Activated naive CD4-positive, alpha-beta T cell treated with Interleukin-2 at 50 U/mL for 16 hours (primary cell): ENCODE results near the gene GARIN3.

ENCODE experiments used
- DNase-seq: peaks from one replicate; pipeline ENCODE4 v3.0.0-alpha.2; 2020

The GARIN3 gene

DNA sequence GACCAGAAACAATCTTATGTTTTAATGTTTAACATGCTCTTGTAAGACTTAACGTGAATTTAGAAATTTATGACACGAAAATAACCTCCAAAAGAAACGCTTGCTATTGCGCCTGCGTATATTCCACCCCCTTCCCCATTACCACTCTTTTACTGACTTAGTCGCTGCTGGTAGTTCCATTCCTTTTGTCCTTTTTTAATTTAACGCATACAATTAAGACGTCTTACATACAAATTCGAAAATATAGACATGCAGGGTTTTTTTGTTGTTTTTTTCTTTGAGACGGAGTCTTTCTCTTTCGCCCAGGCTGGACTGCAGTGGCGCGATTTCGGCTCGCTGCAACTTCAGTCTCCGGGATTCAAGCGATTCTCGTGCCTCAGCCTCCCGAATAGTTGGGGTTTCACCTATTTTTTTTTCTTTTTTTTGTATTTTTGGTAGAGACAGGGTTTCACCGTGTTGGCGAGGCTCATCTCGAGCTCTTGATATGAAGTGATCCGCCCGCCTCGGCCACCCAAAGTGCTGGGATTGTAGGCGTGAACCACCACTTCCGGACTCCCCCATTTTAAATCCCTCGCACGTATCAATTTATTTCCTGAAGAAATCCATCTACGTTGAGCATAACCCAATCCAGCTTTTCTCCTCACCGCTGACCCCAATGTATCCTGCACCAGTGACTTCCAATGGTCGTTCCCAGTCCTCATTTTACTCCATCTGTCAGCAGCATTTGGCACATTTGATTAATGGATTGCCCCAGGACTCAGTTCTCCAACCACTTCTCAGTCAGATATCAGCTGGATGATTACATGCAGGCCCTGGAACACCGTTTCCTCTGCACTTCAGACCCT, 22.7 kb downstream of the GARIN3 start:
- DNase-seq = peak; percentile 61

DNA sequence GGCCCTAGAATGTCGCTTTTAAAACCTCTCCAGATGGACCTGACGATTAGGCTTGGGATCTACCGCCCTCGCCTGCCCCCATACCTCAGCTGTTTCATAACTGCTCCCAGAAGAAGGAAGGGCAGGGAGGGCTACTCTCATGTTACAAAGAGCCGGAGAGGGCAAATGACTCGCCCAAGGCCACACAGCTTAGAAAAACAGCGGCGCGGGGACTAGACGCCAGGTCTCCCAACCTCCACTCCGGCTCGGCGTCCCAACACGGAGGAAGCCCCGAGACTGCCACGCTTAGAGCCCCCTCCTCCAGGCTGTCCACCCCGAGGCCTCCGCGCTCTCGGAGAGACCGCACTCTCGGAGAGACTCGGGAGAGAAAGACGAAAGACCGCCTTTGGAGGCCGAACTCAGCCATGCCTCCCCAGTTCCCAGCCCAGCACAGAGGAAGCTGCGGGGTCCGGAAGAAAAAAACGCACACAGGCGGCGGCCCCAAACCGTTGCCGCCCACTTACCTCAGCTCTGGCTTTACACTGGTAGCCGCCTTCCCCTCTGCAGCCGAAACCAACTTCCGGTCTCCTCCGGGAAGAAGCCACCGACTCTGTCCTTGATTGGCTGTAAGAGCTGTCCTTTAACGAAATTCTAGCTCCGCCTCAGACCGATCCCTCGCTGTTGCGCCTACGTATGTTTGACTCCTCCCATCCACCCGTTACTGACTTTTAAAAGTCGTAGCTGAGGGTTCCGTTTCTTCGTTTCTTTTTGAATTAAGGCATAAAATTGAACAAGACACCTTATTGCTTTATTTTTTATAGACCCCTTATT, 23.5 kb downstream of the GARIN3 start, which contains the start of gene MED7:
TSS of gene MED7 (minus strand) at position 549 of the 810 bp plus-strand sequence. CDS start 3,434 bp downstream, outside the sequence.
- DNase-seq = peak; percentile 91

DNA sequence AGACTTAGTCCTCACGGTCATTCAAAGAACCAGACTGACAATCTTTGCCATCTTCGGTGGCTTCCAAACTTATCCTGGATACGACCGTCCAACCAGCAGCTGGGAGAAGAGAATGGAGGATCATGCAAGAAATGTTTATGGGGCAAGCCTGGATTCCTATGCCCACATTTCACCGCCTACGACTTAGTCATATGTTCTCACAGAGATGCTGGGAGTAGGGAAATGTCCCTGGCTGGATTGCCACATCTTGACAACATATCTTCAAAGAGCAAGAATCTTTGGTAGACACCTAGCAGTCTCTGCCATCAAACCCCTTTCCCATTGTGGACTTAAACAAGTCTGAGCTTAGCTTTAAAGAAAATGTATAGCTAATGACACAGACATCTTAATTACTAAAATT, 28.4 kb downstream of the GARIN3 start:
- DNase-seq = no peak

DNA sequence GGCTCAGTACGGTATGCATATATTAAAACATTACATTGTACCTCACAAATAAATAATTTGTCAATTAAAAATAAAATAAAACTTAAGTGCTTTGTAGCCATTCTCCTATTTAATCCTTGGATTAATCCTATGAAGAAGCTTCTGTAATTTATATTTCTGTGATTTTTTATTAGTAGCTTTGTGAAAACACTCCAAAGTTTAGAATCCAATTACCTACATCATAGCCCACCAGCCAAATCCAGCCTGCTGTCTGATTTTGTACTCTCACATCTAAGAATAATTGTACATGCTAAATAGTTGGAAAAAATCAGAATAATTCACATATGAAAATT, 33.8 kb downstream of the GARIN3 start:
- no peak for DNase-seq

DNA sequence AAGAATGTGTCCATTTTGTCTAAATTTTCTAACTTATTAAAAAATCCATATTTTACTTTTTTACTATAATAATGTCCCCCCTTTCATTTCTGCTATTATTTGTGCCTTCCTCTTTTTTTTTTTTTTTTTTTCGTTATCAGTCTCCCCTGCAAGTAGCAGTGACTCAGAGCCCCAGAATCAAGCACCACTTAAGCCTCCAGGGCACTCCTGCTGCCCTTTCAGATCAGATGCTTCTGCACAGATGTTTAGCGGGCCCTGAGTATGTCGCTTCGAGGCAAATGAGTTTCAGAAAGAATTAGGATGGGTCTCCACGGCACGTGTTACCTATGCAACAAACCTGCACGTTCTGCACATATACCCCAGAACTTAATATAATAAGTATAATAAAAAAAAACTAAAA, 35.1 kb downstream of the GARIN3 start:
- DNase-seq = no peak

DNA sequence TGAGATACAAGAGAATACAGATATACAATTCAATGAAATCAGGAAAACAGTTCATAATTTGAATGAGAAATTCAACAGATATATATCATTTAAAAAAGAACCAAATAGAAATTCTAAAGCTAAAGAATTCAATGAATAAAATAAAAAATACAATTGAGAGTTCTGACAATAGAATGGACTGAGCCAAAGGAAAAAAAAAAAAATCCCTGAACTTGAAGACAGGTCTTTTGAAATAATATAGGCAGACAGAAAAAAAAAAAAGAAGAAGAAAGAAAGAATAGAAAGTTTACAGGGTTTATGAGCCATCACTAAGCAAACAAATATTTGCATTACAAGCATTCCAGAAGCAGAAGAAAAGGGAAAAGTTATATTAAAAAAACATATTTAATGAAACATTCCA, 44.4 kb downstream of the GARIN3 start:
- no peak for DNase-seq

DNA sequence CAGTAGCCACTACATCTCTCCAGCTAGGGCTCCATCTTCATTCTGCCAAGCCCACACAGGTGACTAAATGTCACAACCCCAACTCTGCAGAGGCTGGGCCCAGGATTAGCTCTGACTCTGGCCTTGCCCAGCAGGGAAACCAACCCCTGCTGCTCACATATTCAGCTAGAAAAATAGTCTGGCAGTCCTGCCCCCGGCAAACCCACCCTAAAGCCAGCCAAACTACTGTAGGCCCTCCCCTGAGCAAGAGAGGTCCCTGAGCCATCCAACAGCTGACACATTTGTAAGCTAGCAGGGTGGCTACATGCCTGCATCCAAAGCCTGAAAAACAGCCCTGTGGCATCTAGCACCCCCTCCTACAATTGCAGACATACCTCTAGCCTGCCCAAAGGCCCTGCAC, 46.0 kb downstream of the GARIN3 start:
- DNase-seq = no peak

DNA sequence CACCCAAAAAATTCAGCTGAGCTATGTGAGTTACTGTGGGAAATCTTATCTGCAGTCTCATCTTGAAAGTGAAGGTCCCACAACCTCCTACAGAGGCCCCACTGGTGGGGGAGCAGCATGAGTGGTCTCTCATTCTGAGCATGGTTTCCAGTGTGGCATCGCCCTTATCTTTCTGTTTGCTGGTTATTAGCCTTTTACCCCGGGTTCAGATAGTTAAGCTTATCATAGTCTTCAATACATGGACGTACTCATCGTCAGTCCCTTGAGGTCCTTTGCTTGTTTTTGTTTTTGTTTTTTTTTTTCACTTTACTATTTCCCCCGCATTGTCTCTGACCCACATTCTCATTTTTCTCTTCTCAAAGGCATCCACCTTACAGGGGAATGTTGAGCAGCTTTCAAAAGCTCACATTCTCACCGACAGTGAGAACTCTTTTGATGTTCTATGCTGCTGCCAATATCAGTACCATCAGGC, 49.5 kb downstream of the GARIN3 start:
- no peak for DNase-seq

DNA sequence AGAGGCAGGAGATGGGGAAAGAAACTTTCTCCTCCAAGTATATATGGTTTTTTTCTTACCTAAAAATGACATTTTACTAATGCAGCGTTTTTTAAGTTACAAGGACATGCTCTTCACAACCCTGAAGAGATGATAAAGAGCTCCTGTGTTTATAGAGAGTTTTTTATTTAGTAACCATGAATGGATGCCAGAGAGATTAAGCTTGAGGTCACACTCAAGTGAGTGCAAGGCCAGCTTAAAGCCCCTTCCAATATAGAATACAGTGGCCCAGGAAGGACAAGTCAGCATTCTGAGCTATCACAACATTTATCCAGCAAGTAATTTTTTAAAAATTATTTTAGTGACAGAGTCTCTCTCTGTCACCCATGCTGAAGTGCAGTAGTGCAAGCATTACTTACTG, 50.6 kb downstream of the GARIN3 start:
- no peak for DNase-seq

DNA sequence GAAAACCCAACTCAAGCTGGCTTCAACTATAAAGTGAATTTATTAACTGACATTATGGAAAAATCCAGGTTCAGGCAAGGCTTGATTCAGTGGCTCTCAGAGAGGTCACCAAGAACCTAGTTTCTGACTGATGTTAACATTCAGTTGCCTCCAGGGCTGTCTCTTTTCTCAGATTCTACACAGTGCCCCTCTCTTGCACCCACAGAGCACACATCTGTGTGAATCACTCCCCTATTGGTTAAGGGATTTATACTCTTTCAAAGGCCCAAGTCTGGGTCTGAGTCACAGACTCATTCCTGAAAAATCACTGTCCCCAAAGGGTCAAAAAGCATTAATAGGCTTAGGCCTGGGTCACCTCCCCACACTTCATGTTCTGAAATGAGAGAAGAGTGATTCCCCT, 51.1 kb downstream of the GARIN3 start:
- DNase-seq = no peak

DNA sequence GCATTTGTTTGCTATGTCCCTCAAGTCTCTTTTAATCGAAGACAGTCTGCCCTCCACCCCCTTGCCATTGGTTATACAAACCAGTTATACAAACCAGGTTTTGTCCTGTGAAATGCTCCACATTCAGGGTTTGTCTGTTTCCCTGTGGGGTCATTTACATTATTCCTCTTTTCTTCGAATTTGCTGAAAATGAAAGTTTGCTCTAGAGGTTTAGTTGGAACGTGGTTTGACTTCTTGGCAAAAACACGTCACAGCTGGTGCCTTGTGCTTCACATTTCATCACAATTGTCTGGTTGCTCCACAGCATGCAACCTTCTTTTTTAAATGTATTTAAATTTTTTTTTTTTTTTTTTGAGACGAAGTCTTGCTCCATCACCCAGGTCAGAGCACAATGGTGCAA, 53.1 kb downstream of the GARIN3 start:
- DNase-seq = no peak
